GM21786 (cell line): Measurements from ENCODE around the gene SEMA5A.
"Not testable (repeated sequence)": the region's sequence is repeated elsewhere in the genome, so short reads cannot be mapped to it uniquely, and the experiment has no call there.

Experiments
- ATAC-seq: cut with Tn5 transposase; IDR thresholded peaks from one replicate; pipeline ENCODE4 v1.9.1; 2021; ENCODE audit not compliant: unreplicated experiment

SEMA5A gene

GRCh38 chr5:9375756-9376155 is 170.1 kb downstream of the SEMA5A start:
- no peak for ATAC-seq

GRCh38 chr5:9374025-9374424 is 171.8 kb downstream of the SEMA5A start:
- no peak for ATAC-seq

GRCh38 chr5:9373571-9373970 is 172.3 kb downstream of the SEMA5A start:
- no peak for ATAC-seq

- no peak for ATAC-seq
Measured at GRCh38 chr5:9370256-9370655, 175.6 kb downstream of the SEMA5A start.

GRCh38 chr5:9365512-9365911 is 180.4 kb downstream of the SEMA5A start:
- no peak for ATAC-seq

GRCh38 chr5:9363449-9363848 is 182.4 kb downstream of the SEMA5A start:
- ATAC-seq: no peak

GRCh38 chr5:9363026-9363425 is 182.8 kb downstream of the SEMA5A start:
- ATAC-seq: peak; percentile 30

- peak; percentile 40 for ATAC-seq
Measured at GRCh38 chr5:9362600-9362999, 183.3 kb downstream of the SEMA5A start.

- ATAC-seq: peak; percentile 71
Measured at GRCh38 chr5:9361835-9362234, 184.0 kb downstream of the SEMA5A start.

- no peak for ATAC-seq
Measured at GRCh38 chr5:9358961-9359685, 186.8 kb downstream of the SEMA5A start.

GRCh38 chr5:9356351-9356825 is 189.5 kb downstream of the SEMA5A start:
- ATAC-seq: no peak

- ATAC-seq: no peak
Measured at GRCh38 chr5:9354336-9355081, 191.4 kb downstream of the SEMA5A start.

GRCh38 chr5:9353048-9353447 is 192.8 kb downstream of the SEMA5A start:
- ATAC-seq: not testable (repeated sequence)

- no peak for ATAC-seq
Measured at GRCh38 chr5:9351546-9351945, 194.3 kb downstream of the SEMA5A start.

GRCh38 chr5:9350301-9350797 is 195.5 kb downstream of the SEMA5A start:
- no peak for ATAC-seq

- no peak for ATAC-seq
Measured at GRCh38 chr5:9348401-9348996, 197.4 kb downstream of the SEMA5A start.

GRCh38 chr5:9347541-9348295 is 198.2 kb downstream of the SEMA5A start:
- no peak for ATAC-seq

GRCh38 chr5:9347032-9347431 is 198.8 kb downstream of the SEMA5A start:
- ATAC-seq: no peak

- no peak for ATAC-seq
Measured at GRCh38 chr5:9344751-9345240, 201.1 kb downstream of the SEMA5A start.

GRCh38 chr5:9343146-9343850 is 202.6 kb downstream of the SEMA5A start:
- no peak for ATAC-seq
